Caco-2 (cell line): ENCODE measurements around the gene SMG9. TPM values are rescaled to one million over a fixed set of nuclear protein-coding genes. Genes with fewer than 3 reads are reported as not detected.
A peak's percentile ranks its signal among the peaks of the same experiment; 100 is the strongest.

Experiments
- BruUV-seq: library from RNA; stranded (reverse); fragments of 400-500 nt; replicated peaks from 2 replicates; lab custom pipeline; 2021; lab: Mats Ljungman, UMichigan
- CTCF ChIA-PET: fragments of 300-600 bp; sonication (Branson Sonifier 250); formaldehyde crosslinking; loops from one replicate; lab custom pipeline; 2022; ENCODE audit warnings: antibody characterized with exemption; lab: Charles Lee
- POLR2A ChIA-PET: fragments of 300-600 bp; sonication (Branson Sonifier 250); formaldehyde crosslinking; loops from one replicate; lab custom pipeline; 2022; ENCODE audit warnings: antibody characterized with exemption; lab: Charles Lee
- DNase-seq, 2 experiments: peaks; one replicate each; pipeline versions ENCODE4 v3.0.0 to v3.0.0-alpha.2; 2020 to 2022
- H3K27me3 ChIP-seq: replicated peaks from 2 replicates; pipeline ENCODE4 v1.6.0; 2011; ENCODE audit warnings: low read length; ENCODE audit not compliant: control insufficient read depth, insufficient read depth
- H3K36me3 ChIP-seq: 2 replicates; pipeline ENCODE4 v1.5.1; 2011; ENCODE audit warnings: low read length; ENCODE audit not compliant: control insufficient read depth, insufficient read depth
- H3K4me1 ChIP-seq: fragments of 250-450 bp; sonication (Bioruptor Pico); 2 replicates; pipeline ENCODE4 v1.5.1; 2020; ENCODE audit warnings: mild to moderate bottlenecking
- H3K4me3 ChIP-seq: 2 replicates; pipeline ENCODE4 v1.5.1; 2011; ENCODE audit warnings: low read depth, mild to moderate bottlenecking, control low read depth, low read length
- H3K9me3 ChIP-seq: fragments of 250-450 bp; sonication (Bioruptor Pico); 2 replicates; pipeline ENCODE4 v1.5.1; 2020; ENCODE audit warnings: mild to moderate bottlenecking, moderate library complexity
- H3K27ac Mint-ChIP-seq: one replicate; pipeline ENCODE4 v1.8.0; 2022; ENCODE audit warnings: mixed read lengths; ENCODE audit not compliant: unreplicated experiment
- H3K27me3 Mint-ChIP-seq: one replicate; pipeline ENCODE4 v1.8.0; 2022; ENCODE audit warnings: mixed read lengths; ENCODE audit not compliant: insufficient read depth, unreplicated experiment
- H3K36me3 Mint-ChIP-seq: one replicate; pipeline ENCODE4 v1.8.0; 2022; ENCODE audit warnings: mild to moderate bottlenecking, mixed read lengths; ENCODE audit not compliant: insufficient read depth, unreplicated experiment
- H3K4me1 Mint-ChIP-seq: one replicate; pipeline ENCODE4 v1.8.0; 2022; ENCODE audit warnings: low read depth, mixed read lengths; ENCODE audit not compliant: unreplicated experiment
- H3K4me3 Mint-ChIP-seq: one replicate; pipeline ENCODE4 v1.8.0; 2022; ENCODE audit warnings: mild to moderate bottlenecking, moderate library complexity, mixed read lengths; ENCODE audit not compliant: unreplicated experiment
- H3K9me3 Mint-ChIP-seq: one replicate; pipeline ENCODE4 v1.8.0; 2022; ENCODE audit warnings: mixed read lengths; ENCODE audit not compliant: unreplicated experiment
- CTCF ChIP-seq, 2 experiments: fragments of 200-600 bp in 1 of 2; IDR thresholded peaks; 1 replicate in 1 of 2; 2 replicates in 1 of 2; pipeline versions ENCODE4 v1.5.1 to v1.8.0; 2011 to 2022; ENCODE audit warnings: antibody characterized with exemption in 1 of 2, control low read depth in 1 of 2, inconsistent platforms in 1 of 2, low read depth in 1 of 2, low read length in 1 of 2, mild to moderate bottlenecking in 1 of 2, moderate library complexity in 1 of 2; ENCODE audit not compliant: insufficient read depth in 1 of 2, severe bottlenecking in 1 of 2, unreplicated experiment in 1 of 2
- intact Hi-C: fragments of 100-400 bp; cut with micrococcal nuclease; formaldehyde crosslinking; loops from one replicate; pipeline ENCODE4 v1.10.0; 2022; ENCODE audit not compliant: unreplicated experiment
- total RNA-seq: library from RNA; stranded (reverse); gene quantifications from 2 replicates; pipeline ENCODE4 v1.2.3, GENCODE V29; 2022

SMG9 gene
- total RNA-seq, 1 experiment from 2014 or later = 87.6 TPM

GRCh38 chr19:43798546-43799409 is 44.0 kb upstream of the SMG9 start:
- peak overlapping the region; percentile 48 for H3K4me3 ChIP-seq
- no peaks in the 10 kb centered on the region for H3K9me3 Mint-ChIP-seq
- H3K27me3 ChIP-seq = no peaks in the 10 kb centered on the region; the same call in 1 of the 2 replicates
- H3K4me3 Mint-ChIP-seq = peak overlapping the region; percentile 66
- H3K9me3 ChIP-seq = no peaks in the 10 kb centered on the region
- no peaks in the 10 kb centered on the region for H3K36me3 ChIP-seq
- peak; percentile 74 to 82 for DNase-seq
- ChIA-PET CTCF (interaction anchor here (1.2 kb wide), 1 partner anchor 54 kb away, joined by 5 read pairs; no protein-coding TSS in a partner anchor), POLR2A (no interaction called here)
- H3K36me3 Mint-ChIP-seq = no peaks in the 10 kb centered on the region
- peaks cover 4% of the 10 kb centered on the region for H3K27me3 Mint-ChIP-seq
- intact Hi-C loops = no loop called here
- no peak for TF ChIP-seq CTCF (IDR thresholded peaks at IDR 0.05; ENCODE audit: insufficient read depth in 1 of 2, low read depth in 1 of 2, low read length in 1 of 2, severe bottlenecking in 1 of 2, unreplicated experiment in 1 of 2)
- H3K27ac Mint-ChIP-seq = no peak overlapping the region
- no peaks in the 10 kb centered on the region for H3K4me1 Mint-ChIP-seq
- H3K4me1 ChIP-seq = peaks cover 7% of the 10 kb centered on the region; the same call in 1 of the 2 replicates
- no TSS peak for BruUV-seq

GRCh38 chr19:43798026-43798545 is 43.3 kb upstream of the SMG9 start:
- intact Hi-C loops = no loop called here
- H3K4me3 Mint-ChIP-seq = peak overlapping the region; percentile 66

More at GRCh38 chr19:43798026-43798545, 43.3 kb upstream of the SMG9 start:
- DNase-seq = no peak
- Histone ChIP-seq H3K4me3 (peak overlapping the region; percentile 48), H3K27me3 (no peaks in the 10 kb centered on the region; the same call in 1 of the 2 replicates), H3K9me3 (no peaks in the 10 kb centered on the region), H3K4me1 (peaks cover 7% of the 10 kb centered on the region; the same call in 1 of the 2 replicates), H3K36me3 (no peaks in the 10 kb centered on the region)
- BruUV-seq = no TSS peak
- Mint-ChIP-seq H3K4me1 (no peaks in the 10 kb centered on the region), H3K36me3 (no peaks in the 10 kb centered on the region), H3K27ac (no peak overlapping the region), H3K27me3 (peaks cover 6% of the 10 kb centered on the region), H3K9me3 (no peaks in the 10 kb centered on the region)
- ChIA-PET CTCF (no interaction called here), POLR2A (no interaction called here)
- TF ChIP-seq CTCF (IDR thresholded peaks at IDR 0.05; ENCODE audit: insufficient read depth in 1 of 2, low read depth in 1 of 2, low read length in 1 of 2, severe bottlenecking in 1 of 2, unreplicated experiment in 1 of 2) = no peak
